Spleen (tissue), 11 donors: ENCODE data around the gene CASP2. TPM values are rescaled to one million over a fixed set of nuclear protein-coding genes. Genes with fewer than 3 reads are reported as not detected.
A peak's percentile ranks its signal among the peaks of the same experiment; 100 is the strongest.
"Not testable (repeated sequence)": the region's sequence is repeated elsewhere in the genome, so short reads cannot be mapped to it uniquely, and the experiment has no call there.

Experiments
- DNase-seq: peaks from one replicate; pipeline ENCODE4 v3.0.0-alpha.2; 2020
- H3K27ac ChIP-seq, 8 donors: fragments of 200-600 bp; sonication (generic) in 7 of 8; 1 replicate in 4 of 8; 2 replicates in 4 of 8; pipeline versions ENCODE4 v1.5.0 to v1.8.0; 2016 to 2021; ENCODE audit warnings: inconsistent platforms in 4 of 8, mild to moderate bottlenecking in 4 of 8, moderate library complexity in 1 of 8
- H3K27me3 ChIP-seq, 7 donors: fragments of 200-600 bp; sonication (generic) in 6 of 7; replicated peaks in 1 of 7; 1 replicate in 4 of 7; 2 replicates in 3 of 7; pipeline versions ENCODE4 v1.5.0 to v1.8.0; 2016 to 2021; ENCODE audit warnings: inconsistent platforms in 3 of 7, mild to moderate bottlenecking in 1 of 7
- H3K36me3 ChIP-seq, 6 donors: fragments of 200-600 bp; sonication (generic) in 5 of 6; 1 replicate in 4 of 6; 2 replicates in 2 of 6; pipeline versions ENCODE4 v1.5.0 to v1.8.0; 2016 to 2021; ENCODE audit warnings: inconsistent platforms in 2 of 6
- H3K4me1 ChIP-seq, 6 donors: fragments of 200-600 bp; sonication (generic) in 5 of 6; 1 replicate in 3 of 6; 2 replicates in 3 of 6; pipeline versions ENCODE4 v1.5.0 to v1.8.0; 2016 to 2021; ENCODE audit warnings: inconsistent platforms in 3 of 6
- H3K4me3 ChIP-seq, 8 donors: fragments of 200-600 bp; sonication (generic) in 7 of 8; 1 replicate in 4 of 8; 2 replicates in 4 of 8; pipeline versions ENCODE4 v1.5.0 to v1.8.0; 2016 to 2021; ENCODE audit warnings: inconsistent platforms in 4 of 8, mild to moderate bottlenecking in 4 of 8, moderate library complexity in 2 of 8
- H3K9me3 ChIP-seq, 8 donors: fragments of 200-600 bp; sonication (generic) in 7 of 8; 1 replicate in 4 of 8; 2 replicates in 4 of 8; pipeline versions ENCODE4 v1.5.0 to v1.8.0; 2016 to 2021; ENCODE audit warnings: inconsistent platforms in 4 of 8
- CTCF ChIP-seq, 11 experiments: fragments of 200-600 bp in 7 of 11; fragments of 450-650 bp in 4 of 11; sonication (generic) in 4 of 11; IDR thresholded peaks in 8 of 11; conservative IDR thresholded peaks in 3 of 11; 1 replicate in 7 of 11; 2 replicates in 4 of 11; pipeline versions ENCODE4 v1.4.0 to v1.8.0; 2016 to 2021; ENCODE audit warnings: antibody characterized with exemption in 11 of 11, inconsistent platforms in 4 of 11, mild to moderate bottlenecking in 1 of 11
- POLR2A ChIP-seq, 3 donors: fragments of 450-650 bp; IDR thresholded peaks; one replicate each; pipeline ENCODE4 v1.5.1; 2017; ENCODE audit warnings: antibody characterized with exemption in 3 of 3, mild to moderate bottlenecking in 1 of 3
- POLR2AphosphoS5 ChIP-seq, 3 donors: sonication (generic); formaldehyde crosslinking; IDR thresholded peaks; one replicate each; pipeline ENCODE4 v1.5.1; 2017; ENCODE audit warnings: antibody characterized with exemption in 3 of 3
- WGBS, 5 donors: extraction: QIAGEN DNeasy Blood & Tissue Kit in 3 of 5; methylation state at CpG; one replicate each; pipeline versions ENCODE4 v1.1.5 to v1.1.7; 2013 to 2018; 5-methylcytosine and 5-hydroxymethylcytosine counted together
- intact Hi-C: fragments of 100-400 bp; cut with DNase I; formaldehyde crosslinking; loops from one replicate; pipeline ENCODE4 v1.15.0; 2023; ENCODE audit warnings: low total_unique reads
- polyA plus RNA-seq, 3 donors: library from polyadenylated mRNA; stranded (reverse); fragments of 200-250 nt; gene quantifications; one replicate each; pipeline ENCODE4 v1.2.1, GENCODE V29; 2013
- total RNA-seq, 7 donors: library from RNA; depleted of rRNA in 3 of 7; stranded (reverse); fragments of >200 nt in 3 of 7; fragmentation: NEBNext Ultra II Directional in 4 of 7; extraction: Animal tissue kit (Norgen Biotek cat#: 25700) in 4 of 7; gene quantifications; one replicate each; pipeline versions ENCODE4 v1.1.0 to v1.2.1, GENCODE V29; 2016 to 2021
- donor health status: healthy with polysubstance abuse.
- donor health status: DM: no; HTN: no; CAD: no; lungs with moderate emphysema.
- donor health status: DM: no; HTN: no; CAD: no.
- donor health status: Bipolar disorder and iron deficiency.
- donor health status: healthy.
- donor health status: DM: no; HTN: no; CAD: no.
- donor health status: DM: yes; HTN: yes; CAD: no.

The CASP2 gene
- total and polyA plus RNA-seq, 10 donors, result 9.9 to 51.0 (median 34.4) TPM

- peaks cover 0 to 23% (median 7%) of the 10 kb centered on the region in 6 donors for H3K36me3 ChIP-seq
- WGBS, 5 donors, result 82 to 91% (median 89%) methylated on average over 1 of the region's 1 CpG
- peak overlapping the region in 4 of 8 donors; percentile 94 to 96 (median 94) for H3K27ac ChIP-seq
- TF ChIP-seq CTCF (IDR thresholded peaks at IDR 0.05 in 8 of 11, conservative IDR thresholded peaks at IDR 0.05 in 3 of 11) (no peak), POLR2A (IDR thresholded peaks at IDR 0.05) (no peak), POLR2AphosphoS5 (IDR thresholded peaks at IDR 0.05) (no peak)
- no peak overlapping the region for H3K4me3 ChIP-seq
- H3K4me1 ChIP-seq, result peaks cover 22 to 65% (median 42%) of the 10 kb centered on the region in 6 donors
- H3K27me3 ChIP-seq, result no peaks in the 10 kb centered on the region
- H3K9me3 ChIP-seq, result no peaks in the 10 kb centered on the region
- intact Hi-C loops, result no loop called here
- no peak for DNase-seq
These were observed 26.2 kb upstream of the CASP2 start for GRCh38 chr7:143261901-143262300.

GRCh38 chr7:143263266-143264195 lies 24.6 kb upstream of the CASP2 start, which contains the start of gene GSTK1:
GSTK1 (plus strand) TSS chr7:143263441; CDS start chr7:143263514, 73 bp downstream.
- 1 to 3% (median 2%) methylated on average over 29 to 48 of the region's 48 CpGs for whole genome bisulfite sequencing, 5 donors
- peak; percentile 97 for DNase-seq
- intact Hi-C loops, result no loop called here
- Histone ChIP-seq H3K36me3 (peaks cover 0 to 40% (median 23%) of the 10 kb centered on the region in 6 donors), H3K4me3 (peak within 1 kb of the TSS; percentile 68 to 96 (median 90)), H3K27ac (peak within 1 kb of the TSS; percentile 73 to 96 (median 92)), H3K9me3 (no peaks in the 10 kb centered on the region), H3K4me1 (peaks cover 22 to 64% (median 37%) of the 10 kb centered on the region in 6 donors), H3K27me3 (no peaks in the 10 kb centered on the region)
- TF ChIP-seq POLR2A (IDR thresholded peaks at IDR 0.05) (peak in 2 of 3 donors; percentile 70 to 79), POLR2AphosphoS5 (IDR thresholded peaks at IDR 0.05) (peak; percentile 88 to 94 (median 93)), CTCF (IDR thresholded peaks at IDR 0.05 in 8 of 11, conservative IDR thresholded peaks at IDR 0.05 in 3 of 11) (peak in 1 of 11 experiments; percentile 6)

- H3K27me3 ChIP-seq, intact Hi-C loops, DNase-seq, H3K9me3 ChIP-seq: not testable (repeated sequence)
- WGBS, 5 donors, result 43 to 57% (median 52%) methylated on average over 13 to 15 of the region's 15 CpGs
- Histone ChIP-seq H3K4me1 (peaks cover 17 to 62% (median 32%) of the 10 kb centered on the region in 6 donors), H3K4me3 (peak overlapping the region; percentile 68 to 96 (median 90)), H3K36me3 (peaks cover 0 to 46% (median 29%) of the 10 kb centered on the region in 6 donors), H3K27ac (peak overlapping the region; percentile 73 to 96 (median 92))
These were observed 24.0 kb upstream of the CASP2 start for GRCh38 chr7:143264196-143264568.

- peak overlapping the region in 5 of 8 donors; percentile 70 to 96 (median 90) for H3K4me3 ChIP-seq
- peak overlapping the region in 5 of 8 donors; percentile 91 to 96 (median 94) for H3K27ac ChIP-seq
- TF ChIP-seq POLR2AphosphoS5 (IDR thresholded peaks at IDR 0.05) (no peak), CTCF (IDR thresholded peaks at IDR 0.05 in 8 of 11, conservative IDR thresholded peaks at IDR 0.05 in 3 of 11) (no peak), POLR2A (IDR thresholded peaks at IDR 0.05) (no peak)
- no peaks in the 10 kb centered on the region for H3K27me3 ChIP-seq
- intact Hi-C loops, result no loop called here
- DNase-seq, result peak; percentile 75
- H3K4me1 ChIP-seq, result peaks cover 17 to 61% (median 31%) of the 10 kb centered on the region in 6 donors
- WGBS, 5 donors, result 71 to 75% (median 72%) methylated on average over 15 of the region's 15 CpGs
- H3K9me3 ChIP-seq, result no peaks in the 10 kb centered on the region
- H3K36me3 ChIP-seq, result peaks cover 0 to 56% (median 39%) of the 10 kb centered on the region in 6 donors
These were observed 23.0 kb upstream of the CASP2 start for GRCh38 chr7:143265017-143265693.
